HCT116 (cell line): ENCODE measurements around the gene MRPL20. TPM values are rescaled to one million over a fixed set of nuclear protein-coding genes. Genes with fewer than 3 reads are reported as not detected.

Source experiments
- ATAC-seq: fragments of 200-7000 bp; cut with Tn5 transposase; 2 replicates; pipeline ENCODE4 v1.9.1; 2020; ENCODE audit warnings: mild to moderate bottlenecking, moderate library complexity
- BruUV-seq: library from RNA; stranded (reverse); fragments of 400-500 nt; replicated peaks from 2 replicates; lab custom pipeline; 2021; lab: Mats Ljungman, UMichigan
- CTCF ChIA-PET: fragments of 300-600 bp; sonication (Branson Sonifier 250); formaldehyde crosslinking; loops from one replicate; lab custom pipeline; 2021; ENCODE audit warnings: antibody characterized with exemption; lab: Charles Lee
- POLR2A ChIA-PET: fragments of 300-600, 350-600 bp; sonication (Branson Sonifier 250); formaldehyde crosslinking; loops from one replicate; lab custom pipeline; 2021; ENCODE audit warnings: antibody characterized with exemption; lab: Charles Lee
- RAD21 ChIA-PET, 2 experiments: fragments of 300-600 bp; sonication (Branson Sonifier 250); formaldehyde crosslinking; loops; one replicate each; lab custom pipeline; 2023; ENCODE audit warnings: low total read pairs in 2 of 2; ENCODE audit not compliant: uncharacterized antibody in 2 of 2, unreplicated experiment in 2 of 2, low non-redundant PET in 1 of 2; lab: Charles Lee
- DNase-seq: peaks from one replicate; pipeline ENCODE4 v3.0.0-alpha.2; 2010; ENCODE audit warnings: low read depth, low spot score
- H2AFZ ChIP-seq: fragments of 200-600 bp; shearing (Covaris generic), sonication (generic); 2 replicates; pipeline ENCODE4 v1.6.1; 2017; ENCODE audit warnings: low read depth, mixed run types, mixed read lengths, antibody characterized with exemption, low read length; ENCODE audit not compliant: poor library complexity, severe bottlenecking
- H3K27ac ChIP-seq: 2 replicates; pipeline ENCODE4 v1.5.1; 2012; ENCODE audit warnings: low read depth, low read length
- H3K27me3 ChIP-seq: fragments of 200-600 bp; sonication (generic); 2 replicates; pipeline ENCODE4 v1.6.1; 2016; ENCODE audit warnings: mixed run types, low read length, mixed read lengths; ENCODE audit not compliant: insufficient read depth
- H3K36me3 ChIP-seq, 2 experiments: fragments of 200-500 bp in 1 of 2; fragments of 200-600 bp in 1 of 2; sonication (Bioruptor generic) in 1 of 2; sonication (generic) in 1 of 2; 2 replicates each; pipeline versions ENCODE4 v1.5.1 to v1.6.1; 2014 to 2016; ENCODE audit warnings: low read length in 2 of 2, inconsistent platforms in 1 of 2, mixed read lengths in 1 of 2, mixed run types in 1 of 2; ENCODE audit not compliant: insufficient read depth in 2 of 2, control insufficient read depth in 1 of 2
- H3K4me1 ChIP-seq, 2 experiments: fragments of 200-600 bp in 1 of 2; sonication (generic) in 1 of 2; 2 replicates each; pipeline versions ENCODE4 v1.5.1 to v1.6.1; 2012 to 2017; ENCODE audit warnings: low read length in 2 of 2, inconsistent platforms in 1 of 2, mild to moderate bottlenecking in 1 of 2, mixed read lengths in 1 of 2, mixed run types in 1 of 2, moderate library complexity in 1 of 2; ENCODE audit not compliant: insufficient read depth in 2 of 2, control insufficient read depth in 1 of 2
- H3K4me2 ChIP-seq: fragments of 200-600 bp; sonication (generic); 2 replicates; pipeline ENCODE4 v1.6.1; 2017; ENCODE audit warnings: mixed run types, low read length, mixed read lengths
- H3K4me3 ChIP-seq, 2 experiments: fragments of 200-600 bp in 1 of 2; sonication (generic) in 1 of 2; replicated peaks in 1 of 2; 2 replicates each; pipeline ENCODE4 v1.5.1; 2011 to 2016; ENCODE audit warnings: low read length in 2 of 2, control low read depth in 1 of 2, low read depth in 1 of 2, mild to moderate bottlenecking in 1 of 2, mixed read lengths in 1 of 2, mixed run types in 1 of 2
- H3K79me2 ChIP-seq: fragments of 200-600 bp; sonication (generic); 2 replicates; pipeline ENCODE4 v1.6.1; 2017; ENCODE audit warnings: mild to moderate bottlenecking, mixed run types, low read length, moderate library complexity, mixed read lengths; ENCODE audit not compliant: insufficient read depth
- H3K9ac ChIP-seq: fragments of 200-600 bp; sonication (generic); 2 replicates; pipeline ENCODE4 v1.6.1; 2016; ENCODE audit warnings: low read length, mixed read lengths
- H3K9me2 ChIP-seq: fragments of 200-600 bp; sonication (generic), shearing (Covaris generic); 2 replicates; pipeline ENCODE4 v1.6.1; 2017; ENCODE audit warnings: mixed run types, mild to moderate bottlenecking, moderate library complexity; ENCODE audit not compliant: insufficient read depth
- H3K9me3 ChIP-seq, 2 experiments: fragments of 200-500 bp in 1 of 2; fragments of 200-600 bp in 1 of 2; sonication (Bioruptor generic) in 1 of 2; sonication (generic) in 1 of 2; 2 replicates each; pipeline ENCODE4 v1.6.1; 2014 to 2017; ENCODE audit warnings: low read length in 2 of 2, mixed read lengths in 2 of 2, inconsistent platforms in 1 of 2, low read depth in 1 of 2, mild to moderate bottlenecking in 1 of 2, mixed run types in 1 of 2, moderate library complexity in 1 of 2; ENCODE audit not compliant: control insufficient read depth in 1 of 2, insufficient read depth in 1 of 2
- H4K20me1 ChIP-seq: fragments of 200-600 bp; sonication (generic), shearing (Covaris generic); 2 replicates; pipeline ENCODE4 v1.6.1; 2017; ENCODE audit warnings: mixed run types, mild to moderate bottlenecking, moderate library complexity; ENCODE audit not compliant: insufficient read depth
- ELF1 ChIP-seq: IDR thresholded peaks from 2 replicates; pipeline ENCODE4 v1.6.1; 2012; ENCODE audit warnings: low read depth, borderline replicate concordance
- EZH2 ChIP-seq: fragments of 200-600 bp; sonication (generic); IDR thresholded peaks from 2 replicates; pipeline ENCODE4 v1.6.1; 2017; ENCODE audit warnings: antibody characterized with exemption, mixed run types
- EZH2phosphoT487 ChIP-seq: fragments of 200-600 bp; IDR thresholded peaks from 2 replicates; pipeline ENCODE4 v1.6.1; 2018; ENCODE audit warnings: antibody characterized with exemption, borderline replicate concordance
- RAD21 ChIP-seq: IDR thresholded peaks from 2 replicates; pipeline ENCODE4 v1.6.1; 2012; ENCODE audit warnings: low read depth, mild to moderate bottlenecking
- SRF ChIP-seq: IDR thresholded peaks from 2 replicates; pipeline ENCODE4 v1.6.1; 2012; ENCODE audit warnings: low read depth
- YY1 ChIP-seq: IDR thresholded peaks from 2 replicates; pipeline ENCODE4 v1.6.1; 2011; ENCODE audit warnings: low read length, low read depth, moderate library complexity, mild to moderate bottlenecking; ENCODE audit not compliant: insufficient replicate concordance; ENCODE audit errors: extremely low read depth
- ZFX ChIP-seq: fragments of 450-650 bp; IDR thresholded peaks from 2 replicates; pipeline ENCODE4 v1.6.1; 2017
- intact Hi-C: fragments of 100-400 bp; cut with micrococcal nuclease; formaldehyde crosslinking; loops from 2 replicates; pipeline ENCODE4 v1.10.0; 2022
- total RNA-seq: library from RNA; stranded (reverse); gene quantifications from one replicate; pipeline ENCODE4 v1.2.1, GENCODE V29; 2021; ENCODE audit not compliant: unreplicated experiment
- TF ChIP-seq, protein P1 (sequence below): IDR thresholded peaks from 2 replicates; pipeline ENCODE4 v1.6.1; 2012; ENCODE audit warnings: low read depth

Gene MRPL20
- total RNA-seq, 1 experiment from 2014 or later = 131 TPM

DNA sequence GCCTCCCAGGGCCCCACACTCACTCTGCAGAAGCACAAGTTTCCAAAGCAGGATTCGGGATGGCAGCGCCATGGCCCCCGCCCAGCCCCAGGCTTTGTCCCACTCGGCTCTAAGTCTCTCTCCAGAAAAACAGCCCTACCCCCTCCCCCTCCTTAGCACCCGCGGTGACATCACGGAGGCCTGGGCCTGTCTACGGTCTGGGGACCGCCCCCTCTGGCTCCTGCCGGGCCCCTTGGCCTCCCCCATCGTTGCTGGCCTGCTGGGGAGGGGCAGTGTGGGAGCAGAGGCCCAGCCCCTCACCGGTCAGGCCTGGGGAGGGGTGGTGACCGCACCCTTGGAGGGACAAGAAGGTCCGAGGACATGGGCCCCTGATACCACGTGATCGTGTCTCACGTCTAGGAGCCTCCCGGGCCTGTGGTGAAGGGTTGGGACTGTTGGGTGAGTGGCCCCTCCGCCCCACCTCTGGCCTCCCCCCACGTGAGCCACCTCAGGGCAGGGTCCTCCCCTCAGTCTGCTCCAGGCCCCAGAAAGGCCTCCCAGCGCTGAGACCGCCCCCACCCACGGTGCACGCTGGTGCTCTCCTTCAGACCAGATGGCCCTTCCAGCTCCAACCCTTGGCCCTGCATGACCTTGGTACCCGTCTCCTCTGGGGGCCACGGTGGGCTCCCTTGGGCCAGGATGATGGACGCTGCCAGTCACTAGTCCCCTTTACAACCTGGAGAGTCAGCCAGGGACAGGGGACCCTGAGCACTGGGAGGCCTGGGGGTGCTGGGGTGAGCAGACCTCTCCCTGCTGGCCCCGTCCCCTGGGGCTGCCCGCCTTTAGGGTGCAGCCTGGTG lies 48.4 kb downstream of the MRPL20 start, which contains the start of gene MXRA8:
MXRA8 (minus strand) TSS at position 123 of the 839 bp plus-strand sequence; CDS start at position 72, 51 bp downstream.
- no TSS peak for BruUV-seq
- intact Hi-C loops = no loop called here
- no peak within 1 kb of the TSS for H3K27ac ChIP-seq
- CTCF ChIA-PET = no interaction called here
- DNase-seq = no peak
- H3K4me2 ChIP-seq = no peak within 1 kb of the TSS; the same call in 1 of the 2 replicates
- no peak within 1 kb of the TSS for H3K4me3 ChIP-seq
- H3K9me3 ChIP-seq = no peaks in the 10 kb centered on the region
- peaks cover 20 to 54% of the 10 kb centered on the region in 2 experiments for H3K4me1 ChIP-seq
- H3K27me3 ChIP-seq = no peaks in the 10 kb centered on the region
- no peaks in the 10 kb centered on the region for H4K20me1 ChIP-seq
- H3K9me2 ChIP-seq = no peaks in the 10 kb centered on the region
- POLR2A ChIA-PET = no interaction called here
- RAD21 ChIA-PET = no interaction called here
- TF ChIP-seq, protein P1, sequence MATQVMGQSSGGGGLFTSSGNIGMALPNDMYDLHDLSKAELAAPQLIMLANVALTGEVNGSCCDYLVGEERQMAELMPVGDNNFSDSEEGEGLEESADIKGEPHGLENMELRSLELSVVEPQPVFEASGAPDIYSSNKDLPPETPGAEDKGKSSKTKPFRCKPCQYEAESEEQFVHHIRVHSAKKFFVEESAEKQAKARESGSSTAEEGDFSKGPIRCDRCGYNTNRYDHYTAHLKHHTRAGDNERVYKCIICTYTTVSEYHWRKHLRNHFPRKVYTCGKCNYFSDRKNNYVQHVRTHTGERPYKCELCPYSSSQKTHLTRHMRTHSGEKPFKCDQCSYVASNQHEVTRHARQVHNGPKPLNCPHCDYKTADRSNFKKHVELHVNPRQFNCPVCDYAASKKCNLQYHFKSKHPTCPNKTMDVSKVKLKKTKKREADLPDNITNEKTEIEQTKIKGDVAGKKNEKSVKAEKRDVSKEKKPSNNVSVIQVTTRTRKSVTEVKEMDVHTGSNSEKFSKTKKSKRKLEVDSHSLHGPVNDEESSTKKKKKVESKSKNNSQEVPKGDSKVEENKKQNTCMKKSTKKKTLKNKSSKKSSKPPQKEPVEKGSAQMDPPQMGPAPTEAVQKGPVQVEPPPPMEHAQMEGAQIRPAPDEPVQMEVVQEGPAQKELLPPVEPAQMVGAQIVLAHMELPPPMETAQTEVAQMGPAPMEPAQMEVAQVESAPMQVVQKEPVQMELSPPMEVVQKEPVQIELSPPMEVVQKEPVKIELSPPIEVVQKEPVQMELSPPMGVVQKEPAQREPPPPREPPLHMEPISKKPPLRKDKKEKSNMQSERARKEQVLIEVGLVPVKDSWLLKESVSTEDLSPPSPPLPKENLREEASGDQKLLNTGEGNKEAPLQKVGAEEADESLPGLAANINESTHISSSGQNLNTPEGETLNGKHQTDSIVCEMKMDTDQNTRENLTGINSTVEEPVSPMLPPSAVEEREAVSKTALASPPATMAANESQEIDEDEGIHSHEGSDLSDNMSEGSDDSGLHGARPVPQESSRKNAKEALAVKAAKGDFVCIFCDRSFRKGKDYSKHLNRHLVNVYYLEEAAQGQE = no peak
- TF ChIP-seq EZH2phosphoT487 (no peak), ZFX (no peak), RAD21 (no peak), EZH2 (no peak), ELF1 (no peak), YY1 (no peak), SRF (no peak)
- TF ChIP-seq, all 23 proteins: peak for 0
- no peak for ATAC-seq
- Histone ChIP-seq H2AFZ (no peak within 1 kb of the TSS), H3K79me2 (no peaks in the 10 kb centered on the region), H3K36me3 (no peaks in the 10 kb centered on the region), H3K9ac (no peak within 1 kb of the TSS)
